Mononuclear cell (primary cell): Measurements from ENCODE around the gene MDM2. TPM values are rescaled to one million over a fixed set of nuclear protein-coding genes. Genes with fewer than 3 reads are reported as not detected.
"Not testable (repeated sequence)": the region's sequence is repeated elsewhere in the genome, so short reads cannot be mapped to it uniquely, and the experiment has no call there.

ENCODE experiments used
- H3K27me3 ChIP-seq: 2 replicates; pipeline ENCODE4 v1.6.0; 2011; ENCODE audit warnings: low read length, control low read depth; ENCODE audit not compliant: insufficient read depth
- H3K4me1 ChIP-seq: 2 replicates; pipeline ENCODE4 v1.5.1; 2011; ENCODE audit warnings: mild to moderate bottlenecking, low read length, control low read depth; ENCODE audit not compliant: insufficient read depth
- H3K4me3 ChIP-seq: 2 replicates; pipeline ENCODE4 v1.5.1; 2011; ENCODE audit warnings: mild to moderate bottlenecking, low read length, moderate library complexity
- H3K9me3 ChIP-seq: 2 replicates; pipeline ENCODE4 v1.5.1; 2011; ENCODE audit warnings: low read depth, mild to moderate bottlenecking, control low read depth, low read length
- total RNA-seq: library from RNA; depleted of rRNA; stranded (reverse); fragments of >200 nt; gene quantifications from one replicate; pipeline ENCODE4 v1.2.3, GENCODE V29; 2012

Gene MDM2
- total RNA-seq, 1 donor, result 109 TPM

- Histone ChIP-seq H3K4me1 (peaks cover 10% of the 10 kb centered on the region), H3K9me3 (no peaks in the 10 kb centered on the region), H3K4me3 (no peak overlapping the region), H3K27me3 (no peaks in the 10 kb centered on the region)
Observed at GRCh38 chr12:68824597-68825250, 16.7 kb downstream of the MDM2 start.

- Histone ChIP-seq H3K4me1 (peaks cover 10% of the 10 kb centered on the region), H3K27me3 (no peaks in the 10 kb centered on the region), H3K9me3 (no peaks in the 10 kb centered on the region), H3K4me3 (no peak overlapping the region)
Observed at GRCh38 chr12:68825569-68826217, 17.7 kb downstream of the MDM2 start.

DNA sequence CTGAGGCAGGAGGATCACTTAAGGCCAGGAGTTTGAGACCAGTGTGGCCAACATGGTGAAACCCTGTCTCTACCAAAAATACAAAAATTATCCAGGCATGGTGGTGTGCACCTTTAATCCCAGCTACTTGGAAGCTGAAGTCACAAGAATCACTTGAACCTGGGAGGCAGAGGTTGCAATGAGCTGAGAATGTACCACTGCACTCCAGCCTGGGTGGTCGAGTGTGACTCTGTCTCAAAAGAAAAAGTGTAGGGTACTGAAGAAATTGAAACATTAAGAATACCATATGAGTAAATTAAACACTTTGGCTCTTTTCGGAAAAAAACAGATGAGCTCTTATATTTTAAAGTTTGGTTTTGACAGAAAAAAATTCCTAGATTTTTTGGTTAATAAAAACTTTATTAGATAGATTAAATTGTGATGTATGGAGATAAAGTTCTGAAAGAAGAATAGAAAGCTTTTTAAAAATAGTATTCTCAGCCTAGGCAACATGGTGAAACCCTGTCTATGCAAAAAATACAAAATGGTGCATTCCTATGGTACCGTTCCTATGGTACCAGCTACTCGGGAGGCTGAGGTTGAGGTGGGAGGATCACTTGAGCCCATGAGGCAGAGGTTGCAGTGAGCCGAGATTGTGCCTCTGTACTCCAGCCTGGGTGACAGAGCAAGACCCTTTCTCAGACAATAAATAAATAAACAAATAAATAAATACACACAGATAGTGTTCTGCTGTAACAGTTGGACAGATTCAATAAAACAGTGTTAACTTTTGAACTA, 20.1 kb downstream of the MDM2 start:
- Histone ChIP-seq H3K9me3 (no peaks in the 10 kb centered on the region), H3K4me3 (no peak overlapping the region), H3K27me3 (no peaks in the 10 kb centered on the region), H3K4me1 (no peaks in the 10 kb centered on the region)

DNA sequence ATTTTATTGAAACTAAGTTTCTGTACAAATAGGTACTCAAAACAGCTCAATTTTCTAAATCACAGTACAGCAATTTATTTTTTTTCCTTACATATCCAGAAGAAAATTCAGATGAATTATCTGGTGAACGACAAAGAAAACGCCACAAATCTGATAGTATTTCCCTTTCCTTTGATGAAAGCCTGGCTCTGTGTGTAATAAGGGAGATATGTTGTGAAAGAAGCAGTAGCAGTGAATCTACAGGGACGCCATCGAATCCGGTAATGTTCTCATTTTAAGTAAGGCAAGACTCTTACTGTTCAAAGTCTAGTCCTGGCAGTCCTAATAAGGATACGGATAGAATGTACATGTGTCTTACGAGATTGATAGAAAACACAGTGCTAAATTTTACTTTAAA, 20.7 kb downstream of the MDM2 start:
- Histone ChIP-seq H3K4me1 (no peaks in the 10 kb centered on the region), H3K4me3 (no peak overlapping the region), H3K9me3 (no peaks in the 10 kb centered on the region), H3K27me3 (no peaks in the 10 kb centered on the region)

- no peaks in the 10 kb centered on the region for H3K4me1 ChIP-seq
- H3K9me3 ChIP-seq, result no peaks in the 10 kb centered on the region
- no peak overlapping the region for H3K4me3 ChIP-seq
- no peaks in the 10 kb centered on the region for H3K27me3 ChIP-seq
Observed at GRCh38 chr12:68831272-68831671, 23.3 kb downstream of the MDM2 start.

DNA sequence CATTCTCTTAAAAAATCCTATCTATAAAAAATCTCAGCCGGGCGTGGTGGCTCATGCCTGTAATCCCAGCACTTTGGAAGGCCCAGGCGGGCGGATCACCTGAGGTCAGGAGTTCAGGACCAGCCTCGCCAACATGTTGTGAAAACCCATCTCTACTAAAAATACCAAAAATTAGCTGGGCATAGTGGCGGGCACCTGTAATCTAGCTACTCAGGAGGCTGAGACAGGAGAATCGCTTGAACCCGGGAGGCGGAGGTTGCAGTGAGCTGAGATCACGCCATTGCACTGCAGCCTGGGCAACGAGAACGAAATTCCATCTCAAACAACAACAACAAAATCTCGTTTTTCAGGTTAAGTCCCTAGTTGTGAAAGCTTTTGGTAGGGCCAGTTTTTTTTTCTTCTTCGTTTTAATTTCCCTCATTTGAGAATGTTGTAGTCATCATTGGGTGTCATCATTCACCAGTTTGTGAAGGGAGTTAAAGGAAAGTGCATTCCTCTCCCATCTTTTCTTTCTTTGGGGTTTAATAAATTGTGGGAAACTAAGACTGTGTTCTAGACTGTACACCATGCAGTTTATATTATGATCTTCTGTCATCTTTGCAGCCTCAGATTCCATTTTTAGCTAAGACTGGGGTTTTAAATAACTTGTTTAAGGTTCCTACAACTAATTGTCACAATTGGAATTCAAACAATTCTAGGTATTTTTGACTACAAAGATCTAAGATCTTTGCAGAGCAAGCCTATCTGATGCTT, 23.9 kb downstream of the MDM2 start:
- no peaks in the 10 kb centered on the region for H3K27me3 ChIP-seq
- no peaks in the 10 kb centered on the region for H3K4me1 ChIP-seq

GRCh38 chr12:68832504-68832867, 24.5 kb downstream of the MDM2 start:
- no peaks in the 10 kb centered on the region for H3K27me3 ChIP-seq
- H3K4me3 ChIP-seq, result no peak overlapping the region
- H3K9me3 ChIP-seq, result no peaks in the 10 kb centered on the region
- no peaks in the 10 kb centered on the region for H3K4me1 ChIP-seq

More for the DNA sequence above, 23.9 kb downstream of the MDM2 start:
- H3K4me3 ChIP-seq, result no peak overlapping the region
- no peaks in the 10 kb centered on the region for H3K9me3 ChIP-seq

DNA sequence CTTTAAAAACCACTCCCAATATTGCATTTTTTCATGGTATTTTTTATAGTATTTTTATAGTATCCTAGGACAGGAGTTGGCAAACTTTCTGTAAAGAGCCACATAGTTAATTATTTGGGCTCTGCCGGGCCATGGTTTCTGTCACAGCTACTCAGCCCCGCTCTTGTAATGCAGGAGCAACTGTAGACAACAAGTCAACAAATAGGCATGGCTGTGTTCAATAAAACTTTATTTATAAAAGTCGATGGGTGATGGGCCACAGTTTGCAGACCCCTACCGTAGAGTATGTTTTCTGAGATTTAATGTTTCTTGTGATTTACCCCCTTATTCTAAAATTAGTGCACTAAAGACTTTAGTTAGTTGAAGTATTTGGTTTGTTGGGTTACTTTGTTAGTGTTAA, 25.5 kb downstream of the MDM2 start:
- Histone ChIP-seq H3K27me3 (no peaks in the 10 kb centered on the region), H3K4me1 (no peaks in the 10 kb centered on the region), H3K4me3 (no peak overlapping the region), H3K9me3 (no peaks in the 10 kb centered on the region)

- no peaks in the 10 kb centered on the region for H3K4me1 ChIP-seq
- H3K27me3 ChIP-seq, result no peaks in the 10 kb centered on the region
- no peak overlapping the region for H3K4me3 ChIP-seq
- no peaks in the 10 kb centered on the region for H3K9me3 ChIP-seq
Observed at GRCh38 chr12:68835333-68835908, 27.4 kb downstream of the MDM2 start.

DNA sequence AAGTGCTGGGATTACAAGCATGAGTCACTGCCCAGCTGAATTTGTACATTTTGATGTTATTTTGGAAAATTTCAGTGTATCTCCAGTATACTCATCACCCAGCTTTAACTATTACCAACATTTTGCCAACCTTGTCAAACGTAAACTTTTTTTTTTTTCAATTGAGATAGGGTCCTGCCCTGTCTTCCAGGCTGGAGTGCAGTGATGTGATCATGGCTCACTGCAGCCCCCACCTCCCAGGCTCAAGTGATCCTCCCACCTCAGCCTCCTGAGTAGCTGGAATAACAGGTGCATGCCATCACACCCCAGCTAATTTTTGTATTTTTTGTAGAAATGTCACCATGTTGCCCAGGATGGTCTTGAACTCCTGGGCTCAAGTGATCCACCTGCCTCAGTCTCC, 29.2 kb downstream of the MDM2 start:
- Histone ChIP-seq H3K9me3 (no peaks in the 10 kb centered on the region), H3K27me3 (no peaks in the 10 kb centered on the region), H3K4me3 (no peak overlapping the region), H3K4me1 (no peaks in the 10 kb centered on the region)

DNA sequence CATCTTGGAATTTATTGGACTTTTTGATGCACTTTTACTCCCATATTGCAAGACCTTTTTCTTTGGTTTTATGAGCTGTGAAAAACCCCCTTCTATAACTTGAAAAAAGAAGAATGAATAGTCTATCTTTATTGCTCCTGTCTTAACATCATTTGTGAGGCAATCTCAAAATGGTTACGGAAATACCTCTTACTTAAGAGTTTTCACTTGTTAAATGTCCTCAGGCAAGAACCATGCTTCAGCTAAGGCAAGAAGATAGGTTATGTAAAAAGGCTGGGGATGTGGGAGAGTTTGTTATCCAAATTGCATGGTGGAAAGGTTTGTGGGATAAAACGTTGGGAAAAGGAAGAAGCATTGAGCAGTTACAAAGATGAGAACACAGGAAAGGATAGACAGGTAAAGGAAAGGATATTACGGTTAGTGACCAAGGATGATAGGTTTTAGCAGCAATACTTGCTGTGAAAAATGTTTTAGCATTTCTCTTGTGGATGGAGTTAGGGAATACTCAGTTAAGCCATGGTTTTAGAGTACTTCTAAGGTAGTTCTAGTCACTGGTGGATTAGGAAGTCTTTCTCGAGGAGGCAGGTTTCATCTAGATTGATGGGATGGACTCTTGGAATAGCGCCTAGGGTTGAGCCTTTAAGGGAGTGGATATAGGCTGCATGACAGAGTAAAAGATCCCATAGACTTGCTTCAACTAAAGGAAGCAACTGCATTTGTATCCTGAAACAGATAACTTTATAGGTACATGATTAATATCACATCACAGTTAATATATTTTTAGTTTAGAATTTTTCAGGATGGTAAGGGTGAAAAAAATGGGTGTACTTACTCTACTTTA, 30.3 kb downstream of the MDM2 start:
- no peaks in the 10 kb centered on the region for H3K9me3 ChIP-seq
- no peaks in the 10 kb centered on the region for H3K4me1 ChIP-seq
- H3K4me3 ChIP-seq, result no peak overlapping the region
- no peaks in the 10 kb centered on the region for H3K27me3 ChIP-seq

GRCh38 chr12:68839183-68840147, 31.5 kb downstream of the MDM2 start:
- H3K4me1 ChIP-seq, result no peaks in the 10 kb centered on the region
- H3K4me3 ChIP-seq, result no peak overlapping the region
- H3K9me3 ChIP-seq, result no peaks in the 10 kb centered on the region
- H3K27me3 ChIP-seq, result no peaks in the 10 kb centered on the region

- not testable (repeated sequence) for H3K4me3 ChIP-seq, H3K27me3 ChIP-seq, H3K9me3 ChIP-seq, H3K4me1 ChIP-seq
Observed at GRCh38 chr12:68841175-68841574, 33.2 kb downstream of the MDM2 start.
